GM10248 (cell line): ENCODE results near the gene ATP6V1D.
A peak's percentile ranks its signal among the peaks of the same experiment; 100 is the strongest.

ENCODE experiments used
- CTCF ChIA-PET: fragments of 300-600 bp; sonication (Branson Sonifier 250); formaldehyde crosslinking; extraction: SDS; loops from one replicate; lab custom pipeline; 2021; ENCODE audit warnings: antibody characterized with exemption; lab: Yijun Ruan, JAX
- POLR2A ChIA-PET: fragments of 350-650 bp; sonication (Branson Sonifier 250); formaldehyde crosslinking; extraction: SDS; loops from one replicate; lab custom pipeline; 2020; ENCODE audit warnings: antibody characterized with exemption; lab: Yijun Ruan, JAX
- DNase-seq: peaks from one replicate; pipeline ENCODE4 v3.0.0; 2012; ENCODE audit errors: extremely low spot score
- CTCF ChIP-seq: IDR thresholded peaks from 2 replicates; pipeline ENCODE4 v1.5.1; 2012; ENCODE audit warnings: mild to moderate bottlenecking, low read depth; ENCODE audit errors: extremely low read depth, missing control alignments, control extremely low read depth

ATP6V1D gene

GRCh38 chr14:67389275-67389674 is 29.7 kb upstream of the ATP6V1D start:
- DNase-seq = no peak
- POLR2A ChIA-PET = no interaction called here
- TF ChIP-seq CTCF = no peak
- CTCF ChIA-PET = interaction anchor here (0.7 kb wide), 1 partner anchor 30 kb away, joined by 3 read pairs; the partner anchor contains the start of gene ATP6V1D

DNA sequence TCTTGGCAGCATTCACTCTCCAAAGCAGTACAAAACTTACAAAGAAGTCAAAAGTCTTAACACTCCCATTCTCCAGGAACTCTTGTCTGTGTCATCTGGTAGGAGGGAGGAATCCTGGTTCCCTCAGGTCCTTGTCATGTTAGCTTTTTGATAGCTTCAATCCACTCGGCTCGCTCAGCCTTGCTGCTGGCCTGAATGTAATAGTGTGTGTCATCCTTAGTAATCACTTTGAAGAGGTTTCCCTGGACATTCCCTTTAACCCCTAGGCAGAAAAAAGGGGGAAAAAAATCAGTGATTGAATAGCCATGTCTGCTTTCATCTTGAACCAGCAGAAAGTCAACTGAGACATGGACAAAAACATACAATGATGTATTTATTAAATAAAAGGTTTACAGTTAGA is 27.6 kb upstream of the ATP6V1D start:
- TF ChIP-seq CTCF = no peak
- POLR2A ChIA-PET = no interaction called here
- CTCF ChIA-PET = interaction anchor here (1.3 kb wide), 1 partner anchor 23 kb away, joined by 4 read pairs; no protein-coding TSS in a partner anchor
- DNase-seq = no peak

GRCh38 chr14:67385618-67386017 is 26.0 kb upstream of the ATP6V1D start:
- DNase-seq = no peak
- CTCF ChIA-PET = interaction anchor here (0.9 to 1.5 kb wide), 3 partner anchors 26 to 233 kb away, joined by 3 to 5 read pairs (median 4); partner anchors contain the start of genes ATP6V1D and EIF2S1
- no peak for TF ChIP-seq CTCF
- POLR2A ChIA-PET = no interaction called here

GRCh38 chr14:67385120-67385519 is 25.5 kb upstream of the ATP6V1D start:
- no peak for DNase-seq
- POLR2A ChIA-PET = no interaction called here
- CTCF ChIA-PET = interaction anchor here (1.5 to 1.7 kb wide), 3 partner anchors 15 to 319 kb away, joined by 4 to 5 read pairs (median 4); no protein-coding TSS in a partner anchor
- TF ChIP-seq CTCF = no peak

- TF ChIP-seq CTCF = no peak
- CTCF ChIA-PET = interaction anchor here (1.5 to 2.0 kb wide), 2 partner anchors 14 to 18 kb away, joined by 4 to 5 read pairs; partner anchors contain the start of gene ATP6V1D
- DNase-seq = no peak
- POLR2A ChIA-PET = no interaction called here
Measured at GRCh38 chr14:67377916-67378315, 18.3 kb upstream of the ATP6V1D start.

DNA sequence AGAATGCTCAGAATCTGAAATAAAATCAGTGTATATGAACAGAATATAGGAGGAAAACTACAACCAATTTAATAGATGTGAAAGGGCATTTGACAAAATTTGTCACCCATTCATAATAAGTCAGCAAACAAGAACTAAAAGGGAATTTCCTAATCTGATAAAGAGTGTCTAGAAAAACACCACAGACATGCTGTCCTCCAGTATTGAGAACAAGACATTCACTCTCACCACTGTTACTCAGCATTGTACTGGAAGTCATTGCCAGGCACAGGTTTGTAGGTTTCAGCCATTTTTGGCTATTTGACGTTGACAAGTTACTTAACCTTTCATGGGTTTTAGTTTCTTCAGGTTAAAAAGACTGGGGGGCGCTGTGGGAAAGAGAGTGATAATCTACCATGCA is 13.7 kb upstream of the ATP6V1D start:
- ChIA-PET POLR2A (no interaction called here), CTCF (interaction anchor here (1.7 kb wide), 1 partner anchor 13 kb away, joined by 5 read pairs; the partner anchor contains the start of genes ATP6V1D and EIF2S1)
- no peak for TF ChIP-seq CTCF
- DNase-seq = peak; percentile 34
